GM18526 (cell line): Measurements from ENCODE around the gene PDE9A.

Source experiments
- POLR2A ChIP-seq: IDR thresholded peaks from 3 replicates; pipeline ENCODE4 v1.6.1; 2011; ENCODE audit not compliant: insufficient read length; ENCODE audit errors: extremely low read depth

PDE9A gene

DNA sequence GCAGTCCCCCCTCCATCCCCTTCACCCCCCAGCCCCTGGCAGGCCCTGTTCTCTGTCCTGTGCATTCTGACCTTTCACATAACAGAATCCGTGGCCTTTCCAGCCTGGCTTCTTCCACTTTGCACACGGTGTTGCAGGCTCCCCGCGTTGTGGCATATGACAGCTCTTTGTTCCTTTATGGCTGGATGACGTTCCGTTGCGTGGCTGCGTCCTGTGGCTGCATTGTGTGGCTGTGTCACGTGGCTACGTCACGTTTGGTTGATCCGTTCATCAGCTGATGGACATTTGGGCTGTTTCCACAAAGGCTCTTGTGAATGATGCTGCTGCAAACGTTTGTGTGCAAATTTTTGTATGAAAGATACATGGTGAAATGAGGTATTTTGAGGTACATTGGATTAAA, 53.3 kb downstream of the PDE9A start:
- no peak for TF ChIP-seq POLR2A

DNA sequence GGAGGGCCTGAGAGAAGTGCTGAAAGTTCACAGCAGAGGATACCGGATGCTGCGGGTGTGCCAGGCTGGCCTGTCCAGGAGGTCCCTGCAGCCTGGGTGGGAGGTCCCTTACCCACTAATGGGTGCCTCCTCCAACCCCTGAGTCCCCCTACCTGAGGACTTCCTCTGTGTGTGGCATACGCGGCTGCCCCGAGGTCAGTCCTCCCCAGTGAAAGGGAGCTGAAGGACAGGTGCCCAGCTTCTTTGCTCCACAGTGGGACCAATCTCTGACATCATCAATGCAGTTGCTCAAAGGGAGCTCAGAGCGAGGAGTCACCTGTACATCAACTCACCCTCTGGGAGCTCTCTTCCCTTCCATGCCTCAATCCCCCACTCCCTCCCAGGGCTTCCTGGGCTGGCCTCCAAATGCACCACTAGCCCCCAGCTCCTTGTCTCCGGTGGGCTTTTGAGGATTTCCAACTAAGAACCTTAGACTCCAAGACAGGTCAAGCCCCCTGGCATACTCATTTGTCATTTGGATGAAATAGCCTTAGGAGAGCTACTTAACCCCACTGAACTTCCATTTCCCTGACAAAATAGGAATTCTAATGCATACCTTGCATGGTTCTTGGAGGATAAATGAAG, 53.9 kb downstream of the PDE9A start:
- TF ChIP-seq POLR2A, result no peak

GRCh38 chr21:42708107-42708506, 54.7 kb downstream of the PDE9A start:
- TF ChIP-seq POLR2A, result no peak

DNA sequence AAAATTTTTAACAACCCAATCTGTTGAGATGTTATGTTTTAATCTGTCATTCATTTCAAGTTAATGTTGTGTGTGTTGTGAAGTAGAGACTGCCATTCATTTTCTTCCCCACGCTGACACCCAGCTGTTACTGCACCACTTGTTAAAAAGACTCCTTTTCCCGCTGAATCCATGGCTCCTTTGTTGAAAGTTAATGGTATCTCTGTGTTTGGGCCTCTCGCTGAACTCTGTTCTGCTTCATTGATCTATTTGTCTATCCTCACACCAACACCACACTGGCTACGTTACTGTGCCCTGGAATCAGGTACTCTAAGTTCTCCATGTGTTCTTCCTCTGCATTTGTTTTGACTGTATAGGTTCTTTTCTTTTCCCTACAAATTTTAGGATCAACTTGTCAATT, 58.2 kb downstream of the PDE9A start:
- TF ChIP-seq POLR2A, result no peak

DNA sequence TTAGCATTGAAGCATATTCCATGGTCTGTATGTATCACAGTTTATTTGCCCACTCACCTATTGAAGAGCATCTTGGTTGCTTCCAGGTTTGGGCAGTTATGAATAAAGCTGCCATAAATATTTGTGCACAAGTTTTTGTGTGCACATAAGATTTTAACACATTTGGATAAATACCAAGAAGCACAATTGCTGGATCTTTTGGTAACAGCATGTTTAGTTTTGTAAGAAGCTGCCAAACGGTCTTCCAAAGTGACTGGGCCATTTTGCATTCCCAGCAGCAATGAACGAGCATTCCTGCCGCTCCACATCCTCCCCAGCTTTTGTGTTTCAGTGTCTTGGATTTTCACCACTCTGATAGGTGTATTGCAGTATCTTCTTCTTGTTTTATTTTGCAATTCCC, 62.7 kb downstream of the PDE9A start:
- no peak for TF ChIP-seq POLR2A

GRCh38 chr21:42721341-42721824, 68.0 kb downstream of the PDE9A start:
- TF ChIP-seq POLR2A, result no peak

DNA sequence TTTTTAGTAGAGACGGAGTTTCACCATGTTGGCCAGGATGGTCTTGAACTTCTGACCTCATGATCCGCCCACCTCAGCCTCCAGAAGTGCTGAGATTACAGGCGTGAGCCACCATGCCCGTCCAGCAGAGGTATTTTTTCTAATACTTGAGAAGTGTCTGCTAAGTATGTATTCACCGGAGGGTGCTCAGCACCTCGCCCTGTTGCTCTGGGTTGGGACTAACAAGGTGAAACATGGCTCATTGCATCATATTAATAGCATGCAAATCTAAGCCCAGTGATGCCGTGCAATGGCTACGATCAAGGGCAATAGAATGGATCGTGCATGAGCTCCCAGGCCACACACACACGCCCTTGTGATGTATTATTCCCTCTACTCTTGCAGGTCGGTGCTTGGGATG, 68.7 kb downstream of the PDE9A start:
- no peak for TF ChIP-seq POLR2A

DNA sequence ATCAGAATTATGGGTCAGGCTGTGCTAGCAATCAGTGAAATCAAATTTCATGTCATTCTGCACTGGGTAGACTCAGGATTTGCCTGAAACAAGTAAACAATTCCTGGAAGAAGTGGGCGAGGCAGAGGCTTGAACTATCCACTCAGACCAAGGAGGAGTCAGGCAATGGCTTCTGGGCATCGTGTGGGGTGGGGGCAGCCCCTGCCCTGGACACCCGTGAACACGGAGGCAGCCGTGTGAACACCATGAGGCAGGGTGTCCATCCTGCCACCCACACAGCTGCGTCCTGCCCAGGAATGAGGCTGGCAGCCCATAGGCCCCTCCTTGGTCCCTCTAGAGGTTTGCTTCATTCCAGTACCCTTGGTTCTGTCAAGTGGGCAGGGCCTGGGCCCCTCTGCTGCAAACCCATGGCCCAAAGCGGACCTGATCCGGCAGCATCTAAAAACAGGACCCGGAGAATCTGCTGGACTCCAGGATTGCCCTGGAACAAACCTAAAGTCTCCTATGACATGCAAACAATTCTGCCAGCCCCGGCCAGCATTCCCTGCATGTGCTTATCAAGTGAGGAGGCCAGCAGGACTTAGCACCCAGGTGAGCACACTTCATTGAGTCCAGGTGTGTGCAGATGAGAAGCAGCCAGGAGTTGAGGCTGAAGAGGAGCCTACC, 69.5 kb downstream of the PDE9A start:
- TF ChIP-seq POLR2A, result no peak

DNA sequence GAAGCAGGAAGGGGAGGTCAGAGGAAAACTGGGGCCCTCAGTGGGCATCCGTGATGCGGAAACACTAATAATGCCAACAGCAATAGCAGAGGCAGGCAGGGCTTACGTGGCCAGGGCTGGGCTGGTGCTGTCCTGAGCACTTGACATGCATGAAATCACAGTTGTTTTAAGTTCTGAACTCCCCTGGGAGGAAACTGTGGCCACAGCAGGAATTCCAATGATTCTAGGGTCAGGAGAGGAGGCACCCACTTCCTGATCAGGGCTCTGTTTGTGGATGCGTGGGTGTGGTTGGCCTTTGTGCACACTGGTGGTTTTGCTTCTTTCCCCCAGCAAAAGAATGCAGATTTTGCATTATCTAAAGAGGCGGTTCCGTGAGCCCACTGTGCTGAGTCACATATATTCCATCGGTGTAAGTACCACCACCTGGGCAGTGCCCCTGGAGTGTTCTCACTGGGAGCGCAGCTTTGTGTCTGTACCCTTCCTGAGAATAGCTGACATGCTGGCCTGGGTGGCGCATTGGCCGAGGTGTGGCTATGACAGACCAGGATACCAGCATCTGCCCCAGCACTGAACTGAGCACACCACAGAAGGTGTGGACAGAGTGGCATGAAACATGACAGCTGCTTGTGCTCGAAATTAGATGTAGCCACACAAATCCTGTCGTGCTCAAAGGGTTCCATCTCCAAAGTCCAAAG, 71.0 kb downstream of the PDE9A start:
- TF ChIP-seq POLR2A, result no peak

DNA sequence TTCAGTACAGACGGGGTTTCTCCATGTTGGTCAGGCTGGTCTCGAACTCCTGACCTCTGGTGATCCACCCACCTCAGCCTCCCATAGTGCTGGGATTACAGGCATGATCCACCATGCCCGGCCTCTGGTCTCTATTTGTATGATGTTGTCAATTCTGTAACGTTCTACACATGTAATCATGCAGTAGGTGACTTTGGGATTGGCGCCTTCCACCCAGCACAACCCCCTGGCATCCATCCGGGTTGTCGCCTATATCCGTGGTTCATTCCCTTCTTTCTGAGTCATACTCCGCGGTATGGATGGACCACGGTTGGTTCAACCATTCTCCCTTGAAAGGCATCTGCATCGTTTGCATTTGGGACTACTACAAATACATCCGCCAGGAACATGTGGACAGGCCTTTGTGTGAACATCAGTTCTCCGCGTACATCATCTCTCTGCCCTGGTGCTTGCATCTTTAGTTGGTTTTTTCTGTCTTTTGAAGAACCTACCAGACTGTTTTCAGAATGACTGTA, 72.1 kb downstream of the PDE9A start:
- TF ChIP-seq POLR2A, result no peak

DNA sequence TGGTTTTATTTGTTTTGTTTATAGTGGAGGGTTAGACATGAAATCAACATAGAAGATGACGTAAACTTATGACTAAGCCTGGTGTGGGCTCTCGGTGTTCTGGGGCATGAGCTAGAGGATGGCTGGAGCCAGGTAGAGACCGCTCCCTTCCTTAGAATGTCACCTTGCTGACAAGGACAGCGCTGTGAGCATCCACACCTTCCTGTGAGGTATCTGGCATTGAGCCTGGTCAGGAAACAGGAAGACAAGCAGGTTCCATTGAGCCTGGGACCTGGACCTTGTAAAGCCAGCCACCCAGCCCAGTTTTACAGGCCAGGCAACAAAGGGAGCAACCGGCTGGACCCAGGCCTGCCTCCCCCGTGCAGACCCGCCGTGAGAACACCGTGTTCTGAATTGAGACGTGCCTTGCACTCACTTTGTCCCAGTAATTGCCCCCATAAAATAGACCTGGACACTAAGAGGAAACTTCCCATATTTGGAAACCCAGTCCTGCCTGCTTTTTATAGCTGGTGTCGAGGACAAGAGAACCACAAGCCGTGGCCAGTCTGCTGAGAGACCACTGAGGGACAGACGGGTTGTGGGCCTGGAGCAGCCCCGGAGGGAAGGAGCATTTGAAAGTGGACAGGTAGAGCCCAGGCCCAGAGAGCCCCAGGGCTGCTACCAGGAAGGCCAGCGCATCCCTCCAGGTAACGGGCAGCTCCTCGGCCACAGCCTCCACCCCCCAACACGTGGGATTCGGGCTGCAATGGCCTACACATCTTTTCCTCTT, 78.0 kb downstream of the PDE9A start:
- TF ChIP-seq POLR2A, result no peak

GRCh38 chr21:42732033-42732410, 78.6 kb downstream of the PDE9A start:
- TF ChIP-seq POLR2A, result no peak

- TF ChIP-seq POLR2A, result no peak
These were observed 79.7 kb downstream of the PDE9A start for GRCh38 chr21:42733037-42733627.

DNA sequence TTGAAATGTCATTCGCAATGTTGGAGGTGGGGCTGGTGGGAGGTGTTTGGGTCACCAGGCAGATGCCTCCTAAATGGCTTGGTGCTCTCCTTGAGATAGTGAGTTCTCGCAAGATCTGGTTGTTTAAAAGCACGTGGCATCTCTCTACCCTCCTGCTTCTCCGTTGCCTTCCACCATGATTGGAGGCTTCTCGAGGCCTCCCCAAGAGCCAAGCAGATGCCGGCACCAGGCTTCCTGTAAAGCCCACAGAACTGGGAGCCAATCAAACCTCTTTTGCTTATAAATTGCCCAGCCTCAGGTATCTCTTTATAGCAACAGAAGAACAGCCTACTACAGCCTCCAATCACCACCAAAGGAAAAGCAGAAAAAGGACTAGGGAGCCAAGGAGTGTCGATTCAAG, 80.5 kb downstream of the PDE9A start:
- TF ChIP-seq POLR2A, result no peak
